K562 (cell line): ENCODE data around the gene BHLHE40. TPM values are rescaled to one million over a fixed set of nuclear protein-coding genes. Genes with fewer than 3 reads are reported as not detected.

Source experiments
- ARID2 ChIP-seq: fragments of 450-650 bp; IDR thresholded peaks from 2 replicates; pipeline ENCODE4 v1.6.1; 2017; ENCODE audit warnings: antibody characterized with exemption, mild to moderate bottlenecking
- HDGF ChIP-seq: fragments of 450-650 bp; IDR thresholded peaks from 2 replicates; pipeline ENCODE4 v1.6.1; 2016
- JUND ChIP-seq, 2 experiments: IDR thresholded peaks; 2 replicates in 1 of 2; 3 replicates in 1 of 2; pipeline ENCODE4 v1.6.1; 2011; ENCODE audit warnings: borderline replicate concordance in 2 of 2, low read depth in 2 of 2, low read length in 2 of 2, improper control_type of control experiment in 1 of 2, missing biosample characterization in 1 of 2, missing genetic modification characterization in 1 of 2, missing genetic modification reagents in 1 of 2
- REST ChIP-seq, 2 experiments: fragments of 450-650 bp; formaldehyde crosslinking in 1 of 2; IDR thresholded peaks; 2 replicates each; pipeline versions ENCODE4 v1.4.0 to v1.6.1; 2014 to 2020; ENCODE audit warnings: mild to moderate bottlenecking in 2 of 2, borderline replicate concordance in 1 of 2, low read depth in 1 of 2
- ZBTB1 ChIP-seq: sonication (generic); formaldehyde crosslinking; IDR thresholded peaks from 2 replicates; pipeline ENCODE4 v1.8.1; 2023; ENCODE audit warnings: missing genetic modification reagents, low read depth, mild to moderate bottlenecking, borderline replicate concordance
- ZBTB2 ChIP-seq: fragments of 450-650 bp; IDR thresholded peaks from 2 replicates; pipeline ENCODE4 v1.6.1; 2016; ENCODE audit warnings: antibody characterized with exemption
- ZNF699 ChIP-seq: fragments of 250-450 bp; sonication (Bioruptor Pico); IDR thresholded peaks from 2 replicates; pipeline ENCODE4 v1.8.0; 2021; ENCODE audit warnings: mild to moderate bottlenecking, moderate library complexity; ENCODE audit not compliant: insufficient replicate concordance
- polyA plus RNA-seq, 8 experiments: library from polyadenylated mRNA; depleted of rRNA in 4 of 8; stranded (reverse) in 5 of 8; unstranded in 3 of 8; fragments of >200 nt; fragmentation: Nextera tagmentation in 2 of 8; fragmentation: Illumina TruSeq in 1 of 8; extraction: Ambion mirVana in 2 of 8; extraction: Trizol in 1 of 8; gene quantifications; 2 replicates each; pipeline versions ENCODE4 v1.2.1 to v1.2.3, GENCODE V29; 2011 to 2014; ENCODE audit warnings: inconsistent platforms in 1 of 8, missing spikeins in 1 of 8
- total RNA-seq, 7 experiments: library from RNA; depleted of rRNA in 6 of 7; stranded (reverse); fragments of >200 nt in 6 of 7; fragmentation: Illumina TruSeq in 2 of 7; extraction: Trizol in 2 of 7; gene quantifications; 2 replicates each; pipeline versions ENCODE4 v1.2.1 to v1.2.3, GENCODE V29; 2011 to 2021; ENCODE audit warnings: low replicate concordance in 1 of 7

Gene BHLHE40
- total and polyA plus RNA-seq, 9 of the 15 experiments (the other 6 are each of a cell fraction or from before 2014, with no cell fraction given) = 12.0 to 83.9 (median 31.4) TPM

- TF ChIP-seq REST (IDR thresholded peaks at IDR 0.05; ENCODE audit: borderline replicate concordance) = no peak
- TF ChIP-seq REST (CRISPR knock-in tag; IDR thresholded peaks at IDR 0.05; ENCODE audit: low read depth) = 0 out of 2 replicates have a peak, but pooled peaks have one; percentile 34
- 0 out of 2 replicates have a peak, but pooled peaks have one; percentile 62 for TF ChIP-seq JUND (IDR thresholded peaks at IDR 0.05; ENCODE audit: borderline replicate concordance, low read depth, low read length)
- TF ChIP-seq JUND (tag; IDR thresholded peaks at IDR 0.05; ENCODE audit: borderline replicate concordance, low read depth, low read length) = peak; percentile 57; the same call in 1 of the 3 replicates
- no peak for TF ChIP-seq ZBTB1 (CRISPR knock-in tag)
- 0 out of 2 replicates have a peak, but pooled peaks have one; percentile 43 for TF ChIP-seq ARID2
- peak; percentile 56; the same call in 1 of the 2 replicates for TF ChIP-seq ZBTB2
- TF ChIP-seq ZNF699 = no peak
- peak; percentile 55; the same call in 1 of the 2 replicates for TF ChIP-seq HDGF
These were observed 32.5 kb downstream of the BHLHE40 start (continued) for GRCh38 chr3:5011555-5012256.
